Retinal pigment epithelial cell (primary cell): ENCODE results near the gene STMP1.

Source experiments
- DNase-seq: peaks from one replicate; pipeline ENCODE4 v3.0.0-alpha.2; 2010; ENCODE audit warnings: low read depth
- H3K4me3 ChIP-seq: 2 replicates; pipeline ENCODE4 v1.5.1; 2011; ENCODE audit warnings: mild to moderate bottlenecking, low read length, control low read depth, moderate library complexity
- TF ChIP-seq, protein P1 (sequence below): conservative IDR thresholded peaks from 2 replicates; pipeline ENCODE4 v1.5.1; 2011; ENCODE audit warnings: low read depth, low read length, control low read depth, inconsistent platforms

STMP1 gene

DNA sequence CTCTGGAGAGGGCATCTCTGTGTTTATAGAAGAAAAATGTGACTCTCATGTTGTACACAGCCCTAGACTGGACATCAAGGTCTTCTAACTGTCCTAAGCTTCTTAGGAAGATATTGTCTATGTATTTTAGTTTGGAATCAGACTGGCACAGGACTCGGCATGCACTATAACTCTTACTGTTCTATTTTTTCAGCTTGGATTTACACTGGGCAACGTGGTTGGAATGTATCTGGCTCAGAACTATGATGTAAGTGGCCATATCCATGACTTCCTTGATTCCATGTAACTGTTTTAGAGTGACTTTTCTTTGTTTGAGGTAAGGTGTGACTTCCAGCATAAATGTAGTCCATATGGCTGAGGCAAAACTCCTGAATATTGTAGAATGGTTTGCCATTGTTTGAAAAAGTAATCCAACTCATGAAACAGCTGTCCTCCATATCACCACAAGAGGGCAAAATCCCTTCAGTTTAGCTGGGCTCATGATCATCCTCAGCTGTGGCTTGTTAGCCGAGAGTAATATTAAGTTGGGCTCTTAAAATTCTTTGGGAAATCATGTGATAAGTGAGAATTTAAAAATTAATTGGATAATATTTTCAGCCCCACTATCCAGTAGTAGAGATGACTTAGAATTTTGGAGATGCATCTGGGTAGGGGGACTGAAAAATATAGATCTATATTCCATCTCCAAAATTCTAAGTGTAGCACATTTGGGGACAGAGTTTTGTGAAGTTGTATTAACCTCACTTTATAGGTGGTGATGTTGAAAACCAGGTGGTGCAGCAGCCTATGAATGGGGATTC lies 10.4 kb downstream of the STMP1 start:
- DNase-seq, result no peak
- TF ChIP-seq, protein P1, sequence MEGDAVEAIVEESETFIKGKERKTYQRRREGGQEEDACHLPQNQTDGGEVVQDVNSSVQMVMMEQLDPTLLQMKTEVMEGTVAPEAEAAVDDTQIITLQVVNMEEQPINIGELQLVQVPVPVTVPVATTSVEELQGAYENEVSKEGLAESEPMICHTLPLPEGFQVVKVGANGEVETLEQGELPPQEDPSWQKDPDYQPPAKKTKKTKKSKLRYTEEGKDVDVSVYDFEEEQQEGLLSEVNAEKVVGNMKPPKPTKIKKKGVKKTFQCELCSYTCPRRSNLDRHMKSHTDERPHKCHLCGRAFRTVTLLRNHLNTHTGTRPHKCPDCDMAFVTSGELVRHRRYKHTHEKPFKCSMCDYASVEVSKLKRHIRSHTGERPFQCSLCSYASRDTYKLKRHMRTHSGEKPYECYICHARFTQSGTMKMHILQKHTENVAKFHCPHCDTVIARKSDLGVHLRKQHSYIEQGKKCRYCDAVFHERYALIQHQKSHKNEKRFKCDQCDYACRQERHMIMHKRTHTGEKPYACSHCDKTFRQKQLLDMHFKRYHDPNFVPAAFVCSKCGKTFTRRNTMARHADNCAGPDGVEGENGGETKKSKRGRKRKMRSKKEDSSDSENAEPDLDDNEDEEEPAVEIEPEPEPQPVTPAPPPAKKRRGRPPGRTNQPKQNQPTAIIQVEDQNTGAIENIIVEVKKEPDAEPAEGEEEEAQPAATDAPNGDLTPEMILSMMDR, result peak; percentile 87
- no peak overlapping the region for H3K4me3 ChIP-seq

DNA sequence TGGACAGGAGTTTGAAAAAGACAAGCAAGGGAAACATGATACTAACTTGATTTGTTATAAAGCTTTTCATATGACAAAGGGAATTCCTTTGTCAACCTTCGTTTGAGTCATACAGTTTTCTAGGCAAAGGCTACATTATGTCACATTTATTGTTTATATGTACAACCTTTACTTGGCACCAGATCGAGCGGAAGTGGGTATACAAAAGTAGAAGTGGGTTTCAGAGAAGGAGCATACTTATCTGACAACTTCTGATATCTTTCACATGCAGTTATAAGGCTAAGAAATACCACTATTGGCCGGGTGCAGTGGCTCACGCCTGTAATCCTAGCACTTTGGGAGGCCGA lies 11.0 kb downstream of the STMP1 start:
- no peak for DNase-seq
- TF ChIP-seq, protein P1, result no peak
- no peak overlapping the region for H3K4me3 ChIP-seq

DNA sequence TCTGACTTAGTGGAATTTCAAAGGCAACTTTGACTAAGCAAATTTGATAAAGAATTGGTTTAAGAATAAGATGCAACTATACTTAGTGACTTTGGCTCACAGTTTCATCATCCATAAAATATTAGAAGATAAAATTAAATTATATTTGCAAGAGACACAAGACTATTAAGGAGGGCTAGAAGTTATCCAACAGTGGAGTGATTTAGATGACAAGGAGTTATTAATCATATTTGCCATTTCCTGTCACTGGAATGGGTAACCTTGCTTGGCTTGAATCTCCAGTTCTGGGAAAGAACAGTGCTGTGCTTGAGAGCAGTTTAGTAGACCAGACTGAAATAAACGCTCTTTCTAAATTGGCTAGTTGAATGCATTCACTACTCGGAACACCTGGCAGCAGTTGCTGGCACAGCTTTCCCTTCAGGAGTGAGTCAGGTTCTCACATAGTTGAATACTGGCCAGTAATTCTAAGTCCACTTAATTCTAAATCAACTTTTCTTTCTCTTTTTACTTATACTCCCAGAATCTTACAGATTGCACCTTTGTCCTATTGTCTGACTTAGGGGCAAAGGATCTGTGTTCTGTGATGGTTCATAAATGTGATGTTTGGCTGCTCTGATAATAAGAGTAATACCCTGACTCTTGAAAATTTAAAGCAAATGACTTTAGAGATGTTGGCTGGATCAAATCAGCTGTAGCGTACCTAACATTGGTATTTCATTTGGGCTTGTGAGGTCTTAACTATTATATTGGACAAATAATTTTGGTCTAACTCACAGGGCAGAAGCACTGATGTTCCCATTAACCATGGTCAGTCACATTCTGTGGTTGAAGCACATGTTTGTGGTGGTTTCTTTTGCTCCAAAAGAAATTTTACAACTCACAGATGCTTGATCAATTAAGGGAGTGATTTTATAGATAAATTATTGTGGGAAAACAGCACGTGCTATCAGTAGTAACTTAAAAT lies 16.6 kb downstream of the STMP1 start:
- H3K4me3 ChIP-seq, result no peak overlapping the region
- TF ChIP-seq, protein P1, result no peak
- peak; percentile 89 for DNase-seq

DNA sequence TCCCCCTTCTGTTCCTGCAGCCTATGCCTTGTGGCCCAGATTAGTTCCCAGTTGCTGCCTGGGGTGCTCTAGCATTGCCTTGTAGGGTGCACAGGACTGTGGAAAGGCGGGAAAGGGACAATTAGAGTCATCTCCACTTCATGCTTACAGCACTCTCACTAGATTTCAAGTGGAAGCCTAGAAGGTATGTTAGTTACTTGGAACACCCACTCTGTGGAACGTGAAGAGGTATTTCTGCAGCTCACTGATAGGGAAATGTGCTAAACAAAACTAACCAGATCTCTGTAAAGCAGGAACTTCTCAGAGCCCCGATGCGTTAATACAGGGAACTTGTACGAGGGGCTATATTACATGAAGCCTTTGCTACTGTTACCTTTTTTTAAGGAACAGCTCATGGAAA lies 19.4 kb downstream of the STMP1 start:
- H3K4me3 ChIP-seq, result no peak overlapping the region
- DNase-seq, result no peak
- TF ChIP-seq, protein P1, result no peak

DNA sequence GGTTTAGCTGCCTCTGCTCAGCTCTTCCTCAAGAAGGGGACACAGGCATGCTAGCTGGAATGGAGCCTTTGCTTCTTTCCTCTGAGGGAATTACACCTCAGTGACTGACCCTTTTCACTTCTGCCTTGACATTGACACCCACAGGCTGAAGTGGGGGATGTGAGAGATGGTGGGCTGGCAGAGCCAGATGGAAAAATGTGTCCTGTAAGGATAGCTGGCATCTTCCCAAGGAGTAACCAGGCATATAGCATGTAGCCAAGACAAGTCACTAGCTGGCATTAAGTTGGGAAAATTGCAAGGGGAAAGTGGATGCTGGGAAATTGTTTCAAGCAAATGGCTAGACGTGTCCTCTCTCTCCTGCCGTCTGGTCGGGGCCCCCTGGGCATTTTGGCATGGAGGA lies 19.9 kb downstream of the STMP1 start:
- H3K4me3 ChIP-seq, result no peak overlapping the region
- DNase-seq, result no peak
- TF ChIP-seq, protein P1, result no peak

DNA sequence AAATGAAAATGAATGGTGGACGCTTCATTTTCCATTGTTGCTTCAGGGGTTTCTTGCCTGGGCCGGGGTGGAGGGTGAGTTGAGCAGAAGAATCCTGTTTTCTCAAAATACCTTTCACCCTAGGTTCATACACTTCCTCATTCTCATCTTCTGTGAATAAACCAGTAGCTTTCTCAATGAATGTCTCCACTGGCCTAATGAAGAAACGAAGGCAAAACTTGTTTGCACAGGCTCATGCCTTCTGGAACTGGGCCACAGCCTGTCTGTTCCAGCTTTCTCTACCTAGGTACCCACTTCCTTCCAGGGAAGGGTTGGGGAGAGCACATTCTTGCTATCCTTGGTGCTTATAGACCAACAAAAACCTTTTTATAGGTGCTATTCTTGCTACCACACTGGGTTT lies 21.3 kb downstream of the STMP1 start:
- TF ChIP-seq, protein P1, result no peak
- no peak overlapping the region for H3K4me3 ChIP-seq

More for the DNA sequence above, 21.3 kb downstream of the STMP1 start:
- DNase-seq, result no peak
